Left ventricle myocardium inferior (tissue), 1 donor: ENCODE results near the gene PRKCD. TPM values are rescaled to one million over a fixed set of nuclear protein-coding genes. Genes with fewer than 3 reads are reported as not detected.

Experiments used
- DNase-seq: peaks from one replicate; pipeline ENCODE4 v3.0.0-alpha.2; 2020
- H3K27ac ChIP-seq: fragments of 200-600 bp; replicated peaks from 2 replicates; pipeline ENCODE4 v1.8.0; 2021
- H3K27me3 ChIP-seq: fragments of 200-600 bp; 2 replicates; pipeline ENCODE4 v1.8.0; 2021; ENCODE audit warnings: low read depth
- H3K36me3 ChIP-seq: fragments of 200-600 bp; 2 replicates; pipeline ENCODE4 v1.8.0; 2021
- H3K4me1 ChIP-seq: fragments of 200-600 bp; 2 replicates; pipeline ENCODE4 v1.8.0; 2021
- H3K4me3 ChIP-seq: fragments of 200-600 bp; 2 replicates; pipeline ENCODE4 v1.8.0; 2021; ENCODE audit warnings: mild to moderate bottlenecking, moderate library complexity
- H3K9me3 ChIP-seq: fragments of 200-600 bp; replicated peaks from 2 replicates; pipeline ENCODE4 v1.8.0; 2021
- intact Hi-C: fragments of 100-400 bp; cut with micrococcal nuclease; formaldehyde crosslinking; loops from one replicate; pipeline ENCODE4 v1.11.0; 2022
- total RNA-seq: library from RNA; stranded (reverse); fragmentation: NEBNext Ultra II Directional; extraction: Animal tissue kit (Norgen Biotek cat#: 25700); gene quantifications from one replicate; pipeline ENCODE4 v1.2.1, GENCODE V29; 2021
- TF ChIP-seq, protein P1 (sequence below): fragments of 200-600 bp; IDR thresholded peaks from 2 replicates; pipeline ENCODE4 v1.8.0; 2021; ENCODE audit warnings: antibody characterized with exemption, mild to moderate bottlenecking, borderline replicate concordance
- donor health status: DM: no; HTN: yes; CAD: no; lungs with severe emphysema.

Gene PRKCD
- total RNA-seq, 1 donor from 2014 or later: 13.6 TPM

DNA sequence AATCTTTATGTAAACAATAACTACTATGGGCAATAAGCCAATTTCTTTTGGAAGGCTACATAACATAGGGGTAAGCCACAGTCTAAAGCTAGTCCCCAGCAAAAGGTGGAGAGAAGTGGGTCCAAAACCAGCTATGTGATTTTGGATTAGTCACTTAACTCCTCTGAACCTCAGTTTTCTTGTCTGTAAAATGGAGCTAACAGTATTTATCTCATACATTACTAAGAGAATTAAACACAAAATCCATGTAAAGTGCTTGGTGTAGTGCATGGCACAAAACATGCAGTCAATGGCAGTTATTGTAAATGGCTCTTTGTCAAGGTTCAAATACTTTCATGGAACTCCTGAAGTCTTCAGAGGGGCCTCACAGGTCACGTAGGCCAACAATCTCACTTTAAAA, 44.1 kb upstream of the PRKCD start:
- TF ChIP-seq, protein P1, sequence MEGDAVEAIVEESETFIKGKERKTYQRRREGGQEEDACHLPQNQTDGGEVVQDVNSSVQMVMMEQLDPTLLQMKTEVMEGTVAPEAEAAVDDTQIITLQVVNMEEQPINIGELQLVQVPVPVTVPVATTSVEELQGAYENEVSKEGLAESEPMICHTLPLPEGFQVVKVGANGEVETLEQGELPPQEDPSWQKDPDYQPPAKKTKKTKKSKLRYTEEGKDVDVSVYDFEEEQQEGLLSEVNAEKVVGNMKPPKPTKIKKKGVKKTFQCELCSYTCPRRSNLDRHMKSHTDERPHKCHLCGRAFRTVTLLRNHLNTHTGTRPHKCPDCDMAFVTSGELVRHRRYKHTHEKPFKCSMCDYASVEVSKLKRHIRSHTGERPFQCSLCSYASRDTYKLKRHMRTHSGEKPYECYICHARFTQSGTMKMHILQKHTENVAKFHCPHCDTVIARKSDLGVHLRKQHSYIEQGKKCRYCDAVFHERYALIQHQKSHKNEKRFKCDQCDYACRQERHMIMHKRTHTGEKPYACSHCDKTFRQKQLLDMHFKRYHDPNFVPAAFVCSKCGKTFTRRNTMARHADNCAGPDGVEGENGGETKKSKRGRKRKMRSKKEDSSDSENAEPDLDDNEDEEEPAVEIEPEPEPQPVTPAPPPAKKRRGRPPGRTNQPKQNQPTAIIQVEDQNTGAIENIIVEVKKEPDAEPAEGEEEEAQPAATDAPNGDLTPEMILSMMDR: no peak
- no peak overlapping the region for H3K4me3 ChIP-seq
- intact Hi-C loops: no loop called here
- H3K27me3 ChIP-seq: no peaks in the 10 kb centered on the region
- H3K27ac ChIP-seq: no peak overlapping the region
- no peak for DNase-seq
- peaks cover 67% of the 10 kb centered on the region for H3K36me3 ChIP-seq
- peaks cover 66% of the 10 kb centered on the region for H3K4me1 ChIP-seq
- no peaks in the 10 kb centered on the region for H3K9me3 ChIP-seq

DNA sequence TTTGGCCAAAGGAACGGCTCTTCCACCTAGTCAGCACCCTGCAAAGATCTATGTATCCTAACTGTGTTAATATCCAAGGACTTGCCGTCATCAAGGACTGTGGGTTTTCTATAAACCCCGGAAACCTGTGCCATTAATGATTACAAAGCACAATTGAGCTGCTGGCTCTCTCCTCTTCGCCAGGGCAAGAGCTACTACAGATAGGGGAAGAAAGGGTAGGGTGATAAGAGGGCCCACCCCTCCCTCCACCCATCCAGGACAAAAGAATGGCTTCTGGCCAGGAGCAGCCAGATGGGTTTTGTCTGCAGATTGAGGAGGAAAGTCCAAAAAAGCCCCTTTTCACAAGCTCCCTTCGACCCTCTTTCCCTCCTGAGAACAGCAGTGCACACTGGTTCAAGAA, 40.7 kb upstream of the PRKCD start:
- peak overlapping the region; percentile 65 for H3K27ac ChIP-seq
- TF ChIP-seq, protein P1: no peak
- no peaks in the 10 kb centered on the region for H3K9me3 ChIP-seq
- peaks cover 97% of the 10 kb centered on the region for H3K36me3 ChIP-seq
- intact Hi-C loops: no loop called here
- H3K4me1 ChIP-seq: peaks cover 52% of the 10 kb centered on the region
- H3K4me3 ChIP-seq: peak overlapping the region; percentile 0
- no peak for DNase-seq
- H3K27me3 ChIP-seq: no peaks in the 10 kb centered on the region

DNA sequence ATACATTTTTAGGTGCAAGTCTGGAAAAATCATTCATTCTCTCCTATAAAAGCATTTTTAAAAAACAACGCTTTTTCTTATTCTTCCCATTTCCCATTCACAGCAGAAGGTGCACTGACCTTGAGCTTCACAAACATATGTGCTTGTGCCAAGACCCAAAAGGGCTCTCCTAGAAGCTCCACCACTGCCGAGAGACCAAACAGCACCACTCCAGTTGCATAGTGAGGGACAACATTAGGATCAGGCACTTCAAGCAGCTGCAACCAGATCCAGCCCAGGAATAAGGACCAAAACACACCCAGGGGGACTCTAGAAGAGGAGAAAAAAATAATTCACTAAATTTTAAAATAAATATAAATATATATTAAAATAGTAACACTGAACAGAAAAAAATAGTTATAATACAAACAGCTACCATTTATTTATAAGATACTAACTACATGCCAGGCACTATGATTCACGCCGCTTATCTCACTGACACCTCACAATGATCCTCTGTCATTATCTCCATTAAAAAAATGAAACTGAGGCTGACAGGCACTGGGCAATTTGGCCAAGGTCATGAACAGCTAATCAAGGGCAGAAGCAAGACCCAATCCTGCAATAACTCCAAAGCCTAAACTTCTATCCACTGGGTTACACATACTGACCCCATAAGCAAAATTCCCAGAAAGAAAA, 38.6 kb upstream of the PRKCD start:
- DNase-seq: no peak
- Histone ChIP-seq H3K4me1 (peaks cover 48% of the 10 kb centered on the region), H3K27ac (peak overlapping the region; percentile 65), H3K4me3 (no peak overlapping the region), H3K36me3 (peaks cover 85% of the 10 kb centered on the region), H3K27me3 (no peaks in the 10 kb centered on the region), H3K9me3 (no peaks in the 10 kb centered on the region)
- TF ChIP-seq, protein P1: no peak
- intact Hi-C loops: no loop called here

DNA sequence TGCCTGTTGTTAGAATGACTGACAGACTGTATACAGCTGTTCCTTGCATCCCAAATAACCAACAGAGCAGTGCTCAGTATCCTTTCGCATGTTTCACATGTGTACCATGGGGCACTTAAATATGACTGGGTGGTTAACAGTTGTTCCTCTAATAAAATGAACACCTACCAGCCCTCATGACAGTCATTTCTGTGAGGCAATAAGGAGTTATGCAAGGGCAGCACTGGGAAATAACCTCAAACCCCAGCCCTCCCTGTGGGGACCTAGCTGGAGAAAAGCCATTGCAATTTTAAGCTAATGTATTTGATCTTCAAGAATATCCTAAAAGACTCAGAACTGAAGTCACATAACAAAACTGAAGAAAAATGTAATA, 38.1 kb upstream of the PRKCD start:
- Histone ChIP-seq H3K4me3 (no peak overlapping the region), H3K27ac (peak overlapping the region; percentile 65), H3K9me3 (no peaks in the 10 kb centered on the region), H3K36me3 (peaks cover 80% of the 10 kb centered on the region), H3K4me1 (peaks cover 43% of the 10 kb centered on the region), H3K27me3 (no peaks in the 10 kb centered on the region)
- DNase-seq: no peak
- TF ChIP-seq, protein P1: no peak
- intact Hi-C loops: no loop called here

DNA sequence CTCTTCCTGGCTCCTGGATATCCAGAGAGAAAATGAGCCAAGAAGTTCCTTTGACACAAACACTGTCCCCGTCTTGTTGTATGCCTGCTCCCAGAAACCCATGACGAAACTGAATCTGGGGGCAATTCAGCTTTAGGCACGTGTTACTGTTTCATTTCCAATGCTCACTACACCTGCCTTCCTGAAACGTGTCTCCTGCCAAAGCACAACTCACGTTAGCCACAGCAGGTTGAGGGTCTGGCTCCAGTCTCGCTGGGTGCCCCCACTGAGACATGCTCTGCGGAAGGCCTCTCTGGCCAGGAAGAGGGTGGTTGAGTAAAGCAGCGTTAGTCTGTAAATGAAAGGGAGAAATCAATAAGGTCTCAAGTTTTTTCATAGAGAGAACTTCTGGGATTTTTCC, 37.5 kb upstream of the PRKCD start:
- Histone ChIP-seq H3K27ac (peak overlapping the region; percentile 65), H3K9me3 (no peaks in the 10 kb centered on the region), H3K4me1 (peaks cover 44% of the 10 kb centered on the region), H3K4me3 (no peak overlapping the region), H3K27me3 (no peaks in the 10 kb centered on the region), H3K36me3 (peaks cover 74% of the 10 kb centered on the region)
- intact Hi-C loops: no loop called here
- TF ChIP-seq, protein P1: no peak
- no peak for DNase-seq
